AG04450 (cell line): ENCODE results near the gene CNKSR3. TPM values are rescaled to one million over a fixed set of nuclear protein-coding genes. Genes with fewer than 3 reads are reported as not detected.

Experiments used
- CTCF ChIA-PET: fragments of 300-600, 350-600 bp; formaldehyde crosslinking; extraction: SDS; loops from one replicate; lab custom pipeline; 2022; ENCODE audit warnings: antibody characterized with exemption, inconsistent platforms; lab: Charles Lee
- POLR2A ChIA-PET: fragments of 350-600 bp; formaldehyde crosslinking; extraction: SDS; loops from one replicate; lab custom pipeline; 2021; ENCODE audit warnings: antibody characterized with exemption, inconsistent platforms; lab: Yijun Ruan, JAX
- DNase-seq: peaks from one replicate; pipeline ENCODE4 v3.0.0-alpha.2; 2011; ENCODE audit warnings: low read depth, low spot score
- H3K27ac ChIP-seq: one replicate; pipeline ENCODE4 v1.5.1; 2012; ENCODE audit warnings: low read depth, low read length, control low read depth
- H3K27me3 ChIP-seq: one replicate; pipeline ENCODE4 v1.6.0; 2012; ENCODE audit warnings: low read length; ENCODE audit not compliant: control insufficient read depth, insufficient read depth
- H3K4me3 ChIP-seq: 2 replicates; pipeline ENCODE4 v1.5.1; 2011; ENCODE audit warnings: mild to moderate bottlenecking, low read depth, low read length, control low read depth
- H3K9me3 ChIP-seq: 2 replicates; pipeline ENCODE4 v1.5.1; 2012; ENCODE audit warnings: low read length; ENCODE audit not compliant: control insufficient read depth, insufficient read depth
- polyA plus RNA-seq: library from polyadenylated mRNA; depleted of rRNA; stranded (reverse); fragments of >200 nt; gene quantifications from 2 replicates; pipeline ENCODE4 v1.2.3, GENCODE V29; 2011
- TF ChIP-seq, protein P1 (sequence below): IDR thresholded peaks from 2 replicates; pipeline ENCODE4 v1.5.1; 2011; ENCODE audit warnings: low read depth, low read length, control low read depth, inconsistent platforms

Gene CNKSR3
- polyA plus RNA-seq, 1 experiment: 8.6 TPM

DNA sequence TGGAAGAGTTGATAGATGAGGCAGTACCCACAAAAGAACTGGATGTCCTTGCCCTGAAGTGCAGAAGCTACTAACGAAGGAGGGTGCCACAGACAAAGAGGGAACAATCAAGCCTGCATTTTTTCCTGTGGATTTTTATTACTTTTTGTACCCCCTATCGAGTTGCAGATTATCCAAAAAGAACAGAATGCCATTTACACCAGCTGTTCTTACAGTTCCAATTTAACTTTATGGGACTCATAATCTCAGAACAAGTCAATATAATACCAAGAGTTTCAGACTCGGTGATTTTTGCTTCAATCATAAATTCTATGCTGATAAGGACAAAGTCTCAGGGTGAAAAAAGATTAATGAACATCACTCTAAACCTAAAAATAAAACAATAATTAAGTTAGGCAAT is 4.0 kb upstream of the CNKSR3 start:
- Histone ChIP-seq H3K4me3 (no peak overlapping the region), H3K9me3 (no peaks in the 10 kb centered on the region; the same call in 1 of the 2 replicates), H3K27me3 (no peaks in the 10 kb centered on the region), H3K27ac (no peak overlapping the region)
- CTCF ChIA-PET: no interaction called here
- no peak for DNase-seq
- POLR2A ChIA-PET: no interaction called here
- TF ChIP-seq, protein P1, sequence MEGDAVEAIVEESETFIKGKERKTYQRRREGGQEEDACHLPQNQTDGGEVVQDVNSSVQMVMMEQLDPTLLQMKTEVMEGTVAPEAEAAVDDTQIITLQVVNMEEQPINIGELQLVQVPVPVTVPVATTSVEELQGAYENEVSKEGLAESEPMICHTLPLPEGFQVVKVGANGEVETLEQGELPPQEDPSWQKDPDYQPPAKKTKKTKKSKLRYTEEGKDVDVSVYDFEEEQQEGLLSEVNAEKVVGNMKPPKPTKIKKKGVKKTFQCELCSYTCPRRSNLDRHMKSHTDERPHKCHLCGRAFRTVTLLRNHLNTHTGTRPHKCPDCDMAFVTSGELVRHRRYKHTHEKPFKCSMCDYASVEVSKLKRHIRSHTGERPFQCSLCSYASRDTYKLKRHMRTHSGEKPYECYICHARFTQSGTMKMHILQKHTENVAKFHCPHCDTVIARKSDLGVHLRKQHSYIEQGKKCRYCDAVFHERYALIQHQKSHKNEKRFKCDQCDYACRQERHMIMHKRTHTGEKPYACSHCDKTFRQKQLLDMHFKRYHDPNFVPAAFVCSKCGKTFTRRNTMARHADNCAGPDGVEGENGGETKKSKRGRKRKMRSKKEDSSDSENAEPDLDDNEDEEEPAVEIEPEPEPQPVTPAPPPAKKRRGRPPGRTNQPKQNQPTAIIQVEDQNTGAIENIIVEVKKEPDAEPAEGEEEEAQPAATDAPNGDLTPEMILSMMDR: no peak

DNA sequence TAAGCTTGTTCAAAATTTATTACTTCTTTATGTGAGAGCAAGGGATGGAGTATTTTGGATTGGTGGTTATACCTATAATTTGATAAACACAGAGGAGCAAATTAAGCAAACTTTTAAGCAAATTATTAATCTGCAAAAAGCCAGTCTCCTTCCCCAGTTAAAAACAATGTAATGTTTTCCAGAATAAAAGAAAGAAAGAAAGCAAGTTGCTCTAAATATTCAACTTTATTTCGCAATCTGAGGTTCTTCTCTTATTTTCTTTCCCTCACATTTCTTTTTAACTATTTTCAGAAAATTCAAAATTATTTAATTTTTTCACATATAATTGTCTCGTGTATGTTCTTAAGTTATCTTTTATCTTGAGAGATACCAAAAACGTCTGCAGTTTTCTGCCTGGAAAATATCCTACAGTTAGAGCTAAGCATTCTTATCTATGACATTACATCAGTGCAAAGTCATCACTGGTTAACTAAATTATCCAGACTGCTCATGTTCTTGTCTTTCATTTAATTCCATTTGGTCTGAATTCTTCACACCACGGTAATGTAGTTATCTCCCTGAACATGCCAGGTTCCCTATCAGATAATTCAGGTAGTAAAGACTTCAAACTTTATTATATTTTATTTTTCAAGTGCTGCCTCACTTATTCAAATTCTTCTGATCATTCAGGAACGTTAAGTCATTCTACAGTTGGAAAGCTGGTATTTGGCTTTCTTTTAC is 3.3 kb upstream of the CNKSR3 start:
- Histone ChIP-seq H3K9me3 (no peaks in the 10 kb centered on the region; the same call in 1 of the 2 replicates), H3K27me3 (no peaks in the 10 kb centered on the region), H3K4me3 (no peak overlapping the region), H3K27ac (no peak overlapping the region)
- DNase-seq: no peak
- ChIA-PET POLR2A (interaction anchor here (0.6 kb wide), 1 partner anchor 16 kb away, joined by 5 read pairs; no protein-coding TSS in a partner anchor), CTCF (interaction anchor here (0.8 kb wide), 1 partner anchor 13 kb away, joined by 3 read pairs; no protein-coding TSS in a partner anchor)
- TF ChIP-seq, protein P1: no peak

DNA sequence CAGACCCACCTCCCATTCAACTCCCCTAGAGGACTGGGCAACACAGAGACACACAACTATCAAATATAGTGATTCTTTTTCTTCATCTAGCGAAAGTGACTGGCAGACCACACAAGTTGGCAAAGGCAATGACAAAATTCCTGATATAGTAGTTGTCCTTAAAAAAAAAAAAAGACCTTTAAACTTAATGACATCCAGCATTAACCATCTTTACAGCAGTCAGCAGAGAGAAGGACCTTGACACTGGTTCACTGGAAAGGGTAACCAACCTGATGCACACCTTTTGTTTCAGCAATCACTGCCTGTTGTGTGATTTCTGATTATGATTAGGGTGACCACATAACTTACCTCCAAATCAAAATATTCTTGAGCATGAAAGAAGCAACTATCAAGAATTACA is 1.7 kb upstream of the CNKSR3 start:
- Histone ChIP-seq H3K4me3 (no peak overlapping the region), H3K27ac (no peak overlapping the region), H3K9me3 (no peaks in the 10 kb centered on the region; the same call in 1 of the 2 replicates), H3K27me3 (no peaks in the 10 kb centered on the region)
- ChIA-PET CTCF (interaction anchor here (0.5 kb wide), 2 partner anchors 20 to 103 kb away, joined by 3 read pairs; no protein-coding TSS in a partner anchor), POLR2A (no interaction called here)
- TF ChIP-seq, protein P1: no peak
- DNase-seq: no peak

DNA sequence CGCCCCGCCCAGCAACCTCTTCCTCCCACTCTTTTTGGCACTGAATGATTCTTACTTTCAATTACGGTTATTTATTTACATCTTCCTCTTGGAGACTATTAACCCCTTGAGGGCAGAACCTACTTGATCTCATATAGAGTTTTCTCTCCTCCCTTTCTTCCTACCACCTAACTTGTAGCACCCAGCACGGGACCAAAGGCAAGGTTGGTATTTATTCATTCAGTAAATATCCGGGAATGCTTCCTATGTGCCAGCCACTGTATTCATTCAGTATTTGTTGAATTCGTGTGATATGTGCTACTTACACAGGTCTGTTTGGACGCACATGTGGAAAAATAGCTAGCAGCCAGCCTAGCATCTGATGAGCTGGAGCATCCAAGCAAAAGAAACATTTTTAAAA is 1.3 kb upstream of the CNKSR3 start:
- Histone ChIP-seq H3K9me3 (no peaks in the 10 kb centered on the region; the same call in 1 of the 2 replicates), H3K4me3 (no peak overlapping the region), H3K27me3 (no peaks in the 10 kb centered on the region), H3K27ac (no peak overlapping the region)
- CTCF ChIA-PET: no interaction called here
- DNase-seq: no peak
- TF ChIP-seq, protein P1: no peak
- POLR2A ChIA-PET: interaction anchor here (0.6 kb wide), 1 partner anchor 63 kb away, joined by 3 read pairs; no protein-coding TSS in a partner anchor
